Endothelial cell of umbilical vein (primary cell): Measurements from ENCODE around the gene DPF3. TPM values are rescaled to one million over a fixed set of nuclear protein-coding genes. Genes with fewer than 3 reads are reported as not detected.

Experiments used
- BruUV-seq: library from RNA; stranded (reverse); fragments of 400-500 nt; replicated peaks from 2 replicates; lab custom pipeline; 2021; lab: Mats Ljungman, UMichigan
- CTCF ChIA-PET: fragments of 300-600, 350-600 bp; sonication (Branson Sonifier 250); formaldehyde crosslinking; loops from one replicate; lab custom pipeline; 2021; ENCODE audit warnings: antibody characterized with exemption, inconsistent platforms; lab: Charles Lee
- POLR2A ChIA-PET: fragments of 300-600, 350-600 bp; sonication (Branson Sonifier 250); formaldehyde crosslinking; loops from one replicate; lab custom pipeline; 2021; ENCODE audit warnings: antibody characterized with exemption, inconsistent platforms; lab: Charles Lee
- DNase-seq: peaks from one replicate; pipeline ENCODE4 v3.0.0-alpha.2; 2011; ENCODE audit warnings: low read depth, low spot score
- FAIRE-seq: peaks from 2 replicates; lab custom pipeline; 2011; peaks lifted over from hg19 to GRCh38; lab: Jason Lieb, UNC
- H2AFZ ChIP-seq: 2 replicates; pipeline ENCODE4 v1.6.0; 2012; ENCODE audit warnings: low read depth, low read length, control low read depth, inconsistent platforms
- H3K27ac ChIP-seq: 2 replicates; pipeline ENCODE4 v1.5.1; 2011; ENCODE audit warnings: low read depth, mild to moderate bottlenecking, control low read depth, low read length, moderate library complexity; ENCODE audit not compliant: insufficient read depth
- H3K27me3 ChIP-seq, 2 experiments: 2 replicates each; pipeline versions ENCODE4 v1.6.0 to v1.6.1; 2011; ENCODE audit warnings: low read length in 2 of 2, mixed read lengths in 1 of 2; ENCODE audit not compliant: control insufficient read depth in 2 of 2, insufficient read depth in 2 of 2
- H3K36me3 ChIP-seq, 2 experiments: 2 replicates in 1 of 2; 3 replicates in 1 of 2; pipeline ENCODE4 v1.5.1; 2011; ENCODE audit warnings: low read length in 2 of 2, mild to moderate bottlenecking in 1 of 2, moderate library complexity in 1 of 2; ENCODE audit not compliant: control insufficient read depth in 2 of 2, insufficient read depth in 2 of 2; ENCODE audit errors: extremely low read depth in 1 of 2
- H3K4me1 ChIP-seq: 3 replicates; pipeline ENCODE4 v1.5.1; 2011; ENCODE audit warnings: mild to moderate bottlenecking, low read length; ENCODE audit not compliant: control insufficient read depth, insufficient read depth; ENCODE audit errors: extremely low read depth
- H3K4me2 ChIP-seq: 2 replicates; pipeline ENCODE4 v1.6.1; 2011; ENCODE audit warnings: low read length, control low read depth, mixed read lengths; ENCODE audit not compliant: insufficient read depth
- H3K4me3 ChIP-seq, 3 experiments: fragments of 200-600 bp in 1 of 3; sonication (generic), shearing (Covaris generic) in 1 of 3; replicated peaks in 1 of 3; 2 replicates each; pipeline ENCODE4 v1.5.1; 2011 to 2016; ENCODE audit warnings: control low read depth in 3 of 3, low read length in 3 of 3, mild to moderate bottlenecking in 2 of 3, inconsistent platforms in 1 of 3, low read depth in 1 of 3, moderate library complexity in 1 of 3; ENCODE audit not compliant: insufficient read depth in 1 of 3
- H3K79me2 ChIP-seq: 2 replicates; pipeline ENCODE4 v1.6.0; 2012; ENCODE audit warnings: low read length, inconsistent platforms; ENCODE audit not compliant: control insufficient read depth, insufficient read depth
- H3K9ac ChIP-seq: replicated peaks from 2 replicates; pipeline ENCODE3; 2011; ENCODE audit warnings: low read length, control low read depth; ENCODE audit not compliant: insufficient read depth; ENCODE audit errors: extremely low read depth
- H3K9me1 ChIP-seq: replicated peaks from 3 replicates; pipeline ENCODE4 v1.6.0; 2011; ENCODE audit warnings: mild to moderate bottlenecking, low read length; ENCODE audit not compliant: control insufficient read depth, insufficient read depth; ENCODE audit errors: extremely low read depth
- H3K9me3 ChIP-seq: replicated peaks from 2 replicates; pipeline ENCODE4 v1.5.1; 2012; ENCODE audit warnings: low read length, inconsistent platforms; ENCODE audit not compliant: control insufficient read depth, insufficient read depth
- H4K20me1 ChIP-seq: replicated peaks from 2 replicates; pipeline ENCODE3; 2011; ENCODE audit warnings: mild to moderate bottlenecking, low read length; ENCODE audit not compliant: control insufficient read depth, insufficient read depth; ENCODE audit errors: extremely low read depth
- CTCF ChIP-seq, 2 donors: IDR thresholded peaks; 1 replicate in 1 of 2; 2 replicates in 1 of 2; pipeline ENCODE4 v1.5.1; 2011; ENCODE audit warnings: low read length in 2 of 2, mild to moderate bottlenecking in 2 of 2, moderate library complexity in 2 of 2, control low read depth in 1 of 2, inconsistent platforms in 1 of 2, low read depth in 1 of 2; ENCODE audit not compliant: insufficient read depth in 1 of 2; ENCODE audit errors: extremely low read depth in 1 of 2
- EZH2 ChIP-seq: IDR thresholded peaks from 2 replicates; pipeline ENCODE4 v1.6.1; 2012; ENCODE audit warnings: borderline replicate concordance, low read depth, mild to moderate bottlenecking, moderate library complexity, low read length, inconsistent platforms; ENCODE audit not compliant: severe bottlenecking
- FOS ChIP-seq: IDR thresholded peaks from 2 replicates; pipeline ENCODE4 v1.6.1; 2011; ENCODE audit warnings: mild to moderate bottlenecking, low read length, moderate library complexity, borderline replicate concordance; ENCODE audit not compliant: insufficient read depth
- GATA2 ChIP-seq: IDR thresholded peaks from 2 replicates; pipeline ENCODE4 v1.7.0; 2011; ENCODE audit warnings: low read depth, mild to moderate bottlenecking, moderate library complexity, mixed read lengths, low read length; ENCODE audit not compliant: insufficient read length, insufficient read depth
- JUN ChIP-seq: IDR thresholded peaks from 2 replicates; pipeline ENCODE4 v1.6.1; 2011; ENCODE audit warnings: borderline replicate concordance, low read depth; ENCODE audit not compliant: insufficient read length, insufficient read depth
- MAX ChIP-seq: IDR thresholded peaks from 2 replicates; pipeline ENCODE4 v1.6.1; 2011; ENCODE audit not compliant: insufficient read depth, insufficient read length
- MYC ChIP-seq: IDR thresholded peaks from one replicate; pipeline ENCODE4 v1.6.1; 2011; ENCODE audit warnings: mild to moderate bottlenecking, low read depth, low read length
- POLR2A ChIP-seq: IDR thresholded peaks from 2 replicates; pipeline ENCODE4 v1.6.1; 2012; ENCODE audit warnings: low read depth, mild to moderate bottlenecking, control low read depth, low read length
- POLR2AphosphoS5 ChIP-seq: IDR thresholded peaks from 2 replicates; pipeline ENCODE4 v1.6.1; 2012; ENCODE audit warnings: low read depth, mild to moderate bottlenecking, control low read depth, low read length, moderate library complexity; ENCODE audit not compliant: insufficient read depth
- dilution Hi-C: fragments of 300-500 bp; cut with MboI; formaldehyde crosslinking; loops from one replicate; pipeline ENCODE4 v1.15.0; 2019; ENCODE audit warnings: low sequenced_read_pairs; ENCODE audit not compliant: extremely low pct_ligation_motif_present
- intact Hi-C: fragments of 100-400 bp; cut with micrococcal nuclease; formaldehyde crosslinking; loops from one replicate; pipeline ENCODE4 v1.10.0; 2022
- polyA plus RNA-seq, 4 experiments: library from polyadenylated mRNA; depleted of rRNA in 3 of 4; stranded (reverse) in 3 of 4; unstranded in 1 of 4; fragments of >200 nt; gene quantifications; 2 replicates each; pipeline versions ENCODE4 v1.2.1 to v1.2.3, GENCODE V29; 2011 to 2012; ENCODE audit warnings: missing spikeins in 1 of 4
- total RNA-seq: library from RNA; stranded (reverse); gene quantifications from 2 replicates; pipeline ENCODE4 v1.2.3, GENCODE V29; 2021

Gene DPF3
- total and polyA plus RNA-seq, 2 donors (not counting 3 experiments of a cell fraction or from before 2014, with no cell fraction given) = 2.4 to 3.5 TPM

- no peaks in the 10 kb centered on the region for H4K20me1 ChIP-seq
- no peak overlapping the region for H2AFZ ChIP-seq
- no peak overlapping the region for H3K27ac ChIP-seq
- no peaks in the 10 kb centered on the region for H3K27me3 ChIP-seq
- intact Hi-C loops (no loop called here), dilution Hi-C loops (no loop called here)
- ChIA-PET CTCF (no interaction called here), POLR2A (no interaction called here)
- no peak for FAIRE-seq
- no peak overlapping the region for H3K4me3 ChIP-seq
- no peaks in the 10 kb centered on the region for H3K4me1 ChIP-seq
- no peak overlapping the region for H3K9ac ChIP-seq
- H3K4me2 ChIP-seq = no peak overlapping the region
- no TSS peak for BruUV-seq
- H3K9me3 ChIP-seq = no peaks in the 10 kb centered on the region
- no peaks in the 10 kb centered on the region for H3K9me1 ChIP-seq
- no peak for DNase-seq
- peaks cover 1% of the 10 kb centered on the region for H3K79me2 ChIP-seq
- no peaks in the 10 kb centered on the region for H3K36me3 ChIP-seq
- TF ChIP-seq CTCF (IDR thresholded peaks at IDR 0.05; ENCODE audit: extremely low read depth in 1 of 2, insufficient read depth in 1 of 2, low read depth in 1 of 2, low read length in 2 of 2) (no peak), EZH2 (no peak), MYC (no peak), GATA2 (no peak), MAX (no peak), POLR2A (no peak), JUN (no peak), POLR2AphosphoS5 (no peak), FOS (no peak)
Observed at GRCh38 chr14:72788255-72788654, 105.6 kb downstream of the DPF3 start.
